A673 (cell line): ENCODE data around the gene GRAMD1B.

ENCODE experiments used
- EZH2 ChIP-seq: fragments of 200-600 bp; sonication (generic); IDR thresholded peaks from 2 replicates; pipeline ENCODE4 v1.6.1; 2017; ENCODE audit warnings: borderline replicate concordance, low read depth, mild to moderate bottlenecking, mixed read lengths, antibody characterized with exemption, low read length; ENCODE audit not compliant: poor library complexity, severe bottlenecking
- TF ChIP-seq, protein P1 (sequence below): fragments of 300-800, 200-600 bp; sonication (generic); conservative IDR thresholded peaks from 2 replicates; pipeline ENCODE4 v1.5.1; 2017; ENCODE audit warnings: low read depth, mild to moderate bottlenecking, antibody characterized with exemption, low read length, moderate library complexity, mixed read lengths

DNA sequence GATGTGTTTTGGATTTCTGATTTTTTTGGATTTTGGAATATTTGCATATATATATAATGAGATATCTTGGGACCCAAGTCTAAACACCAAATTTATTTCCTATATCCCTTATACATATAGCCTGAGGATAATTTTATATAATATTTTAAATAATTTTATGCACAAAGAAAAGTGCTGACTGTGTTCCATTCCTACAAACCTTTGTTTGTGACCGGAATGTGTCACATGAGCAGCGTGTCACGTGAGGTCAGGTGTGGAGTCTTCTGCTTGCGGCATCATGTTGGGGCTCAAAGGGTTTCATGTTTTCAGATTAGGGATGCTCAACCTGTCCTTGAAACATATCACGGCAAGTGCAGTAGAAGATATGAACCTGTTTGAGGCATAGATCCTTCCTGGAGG, 158.8 kb downstream of the GRAMD1B start:
- TF ChIP-seq, protein P1, sequence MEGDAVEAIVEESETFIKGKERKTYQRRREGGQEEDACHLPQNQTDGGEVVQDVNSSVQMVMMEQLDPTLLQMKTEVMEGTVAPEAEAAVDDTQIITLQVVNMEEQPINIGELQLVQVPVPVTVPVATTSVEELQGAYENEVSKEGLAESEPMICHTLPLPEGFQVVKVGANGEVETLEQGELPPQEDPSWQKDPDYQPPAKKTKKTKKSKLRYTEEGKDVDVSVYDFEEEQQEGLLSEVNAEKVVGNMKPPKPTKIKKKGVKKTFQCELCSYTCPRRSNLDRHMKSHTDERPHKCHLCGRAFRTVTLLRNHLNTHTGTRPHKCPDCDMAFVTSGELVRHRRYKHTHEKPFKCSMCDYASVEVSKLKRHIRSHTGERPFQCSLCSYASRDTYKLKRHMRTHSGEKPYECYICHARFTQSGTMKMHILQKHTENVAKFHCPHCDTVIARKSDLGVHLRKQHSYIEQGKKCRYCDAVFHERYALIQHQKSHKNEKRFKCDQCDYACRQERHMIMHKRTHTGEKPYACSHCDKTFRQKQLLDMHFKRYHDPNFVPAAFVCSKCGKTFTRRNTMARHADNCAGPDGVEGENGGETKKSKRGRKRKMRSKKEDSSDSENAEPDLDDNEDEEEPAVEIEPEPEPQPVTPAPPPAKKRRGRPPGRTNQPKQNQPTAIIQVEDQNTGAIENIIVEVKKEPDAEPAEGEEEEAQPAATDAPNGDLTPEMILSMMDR, result no peak
- no peak for TF ChIP-seq EZH2
